ENCODE results near the gene GINS2. TPM values are rescaled to one million over a fixed set of nuclear protein-coding genes. Genes with fewer than 3 reads are reported as not detected.

Gene GINS2
- polyA plus RNA-seq, 1 experiment, result 5.1 TPM

GRCh38 chr16:85690469-85691064, 1.8 kb upstream of the GINS2 start:
- TF ChIP-seq CTCF (IDR thresholded peaks at IDR 0.05; ENCODE audit: low read depth, low read length), result no peak
- CTCF ChIA-PET, result interaction anchor here (1.2 to 1.6 kb wide), 3 partner anchors 27 to 74 kb away, joined by 4 to 5 read pairs (median 4); no protein-coding TSS in a partner anchor
- POLR2A ChIA-PET, result no interaction called here
- DNase-seq (ENCODE audit: low read depth, low spot score), result no peak
- Histone ChIP-seq H3K27ac (ENCODE audit: low read depth, low read length) (no peak overlapping the region), H3K4me3 (ENCODE audit: low read depth, low read length) (no peak overlapping the region), H3K27me3 (ENCODE audit: control insufficient read depth, insufficient read depth, low read length) (peaks cover 11% of the 10 kb centered on the region), H3K9me3 (ENCODE audit: control insufficient read depth, insufficient read depth, low read length) (no peaks in the 10 kb centered on the region)

- ChIA-PET POLR2A (no interaction called here), CTCF (interaction anchor here (1.2 kb wide), 2 partner anchors 27 to 74 kb away, joined by 4 to 5 read pairs; no protein-coding TSS in a partner anchor)
- peaks cover 7% of the 10 kb centered on the region for H3K27me3 ChIP-seq (ENCODE audit: control insufficient read depth, insufficient read depth, low read length)
- no peak overlapping the region for H3K4me3 ChIP-seq (ENCODE audit: low read depth, low read length)
- H3K27ac ChIP-seq (ENCODE audit: low read depth, low read length), result no peak overlapping the region
- TF ChIP-seq CTCF (IDR thresholded peaks at IDR 0.05; ENCODE audit: low read depth, low read length), result no peak
- no peak for DNase-seq (ENCODE audit: low read depth, low spot score)
- no peaks in the 10 kb centered on the region for H3K9me3 ChIP-seq (ENCODE audit: control insufficient read depth, insufficient read depth, low read length)
These were observed 1.2 kb upstream of the GINS2 start for GRCh38 chr16:85689950-85690320.

GRCh38 chr16:85689285-85689949, 663 bp upstream of the GINS2 start:
- DNase-seq (ENCODE audit: low read depth, low spot score), result no peak
- Histone ChIP-seq H3K9me3 (ENCODE audit: control insufficient read depth, insufficient read depth, low read length) (no peaks in the 10 kb centered on the region), H3K27ac (ENCODE audit: low read depth, low read length) (no peak overlapping the region), H3K27me3 (ENCODE audit: control insufficient read depth, insufficient read depth, low read length) (peaks cover 7% of the 10 kb centered on the region), H3K4me3 (ENCODE audit: low read depth, low read length) (peak overlapping the region; percentile 55)
- no peak for TF ChIP-seq CTCF (IDR thresholded peaks at IDR 0.05; ENCODE audit: low read depth, low read length)
- CTCF ChIA-PET, result interaction anchor here (1.2 kb wide), 2 partner anchors 28 to 73 kb away, joined by 4 to 5 read pairs; no protein-coding TSS in a partner anchor
- POLR2A ChIA-PET, result no interaction called here

GRCh38 chr16:85687651-85688471, 893 bp downstream of the GINS2 start:
- DNase-seq (ENCODE audit: low read depth, low spot score), result no peak
- Histone ChIP-seq H3K4me3 (ENCODE audit: low read depth, low read length) (peak overlapping the region; percentile 79), H3K27me3 (ENCODE audit: control insufficient read depth, insufficient read depth, low read length) (peaks cover 7% of the 10 kb centered on the region), H3K27ac (ENCODE audit: low read depth, low read length) (no peak overlapping the region), H3K9me3 (ENCODE audit: control insufficient read depth, insufficient read depth, low read length) (no peaks in the 10 kb centered on the region)
- ChIA-PET POLR2A (no interaction called here), CTCF (interaction anchor here (0.7 kb wide), 1 partner anchor 29 kb away, joined by 3 read pairs; no protein-coding TSS in a partner anchor)
- no peak for TF ChIP-seq CTCF (IDR thresholded peaks at IDR 0.05; ENCODE audit: low read depth, low read length)
